Neural crest cell (in vitro differentiated cells): ENCODE results near the gene MS4A18. TPM values are rescaled to one million over a fixed set of nuclear protein-coding genes. Genes with fewer than 3 reads are reported as not detected.
A peak's percentile ranks its signal among the peaks of the same experiment; 100 is the strongest.

ENCODE experiments used
- DNase-seq: peaks from one replicate; pipeline ENCODE4 v3.0.0; 2021; ENCODE audit warnings: low read depth, mixed read lengths, low spot score
- H3K27ac Mint-ChIP-seq: one replicate; pipeline ENCODE4 v1.8.0; 2021; ENCODE audit warnings: mild to moderate bottlenecking, mixed read lengths; ENCODE audit not compliant: unreplicated experiment
- H3K27me3 Mint-ChIP-seq: 2 replicates; pipeline ENCODE4 v1.8.0; 2021; ENCODE audit warnings: low read depth, mild to moderate bottlenecking, mixed read lengths
- H3K36me3 Mint-ChIP-seq: 2 replicates; pipeline ENCODE4 v1.8.0; 2021; ENCODE audit warnings: low read depth, mild to moderate bottlenecking, mixed read lengths
- H3K4me1 Mint-ChIP-seq: 2 replicates; pipeline ENCODE4 v1.8.0; 2021; ENCODE audit warnings: mixed read lengths
- H3K4me3 Mint-ChIP-seq: one replicate; pipeline ENCODE4 v1.8.0; 2021; ENCODE audit warnings: mild to moderate bottlenecking, mixed read lengths
- H3K9me3 Mint-ChIP-seq: 2 replicates; pipeline ENCODE4 v1.8.0; 2021; ENCODE audit warnings: mixed read lengths
- CTCF ChIP-seq: fragments of 200-600 bp; sonication (generic); conservative IDR thresholded peaks from 2 replicates; pipeline ENCODE4 v1.5.0; 2021; ENCODE audit warnings: antibody characterized with exemption, mild to moderate bottlenecking
- total RNA-seq: library from RNA; stranded (reverse); gene quantifications from 2 replicates; pipeline ENCODE4 v1.2.1, GENCODE V29; 2021

MS4A18 gene
- total RNA-seq, 1 donor from 2014 or later, result not detected

GRCh38 chr11:60781981-60782316, 57.4 kb downstream of the MS4A18 start:
- no peaks in the 10 kb centered on the region for H3K9me3 Mint-ChIP-seq
- H3K36me3 Mint-ChIP-seq, result no peaks in the 10 kb centered on the region
- no peak for DNase-seq
- no peak overlapping the region for H3K27ac Mint-ChIP-seq
- TF ChIP-seq CTCF, result no peak
- H3K4me1 Mint-ChIP-seq, result no peaks in the 10 kb centered on the region
- H3K4me3 Mint-ChIP-seq, result no peak overlapping the region
- no peaks in the 10 kb centered on the region for H3K27me3 Mint-ChIP-seq

- TF ChIP-seq CTCF, result no peak
- no peaks in the 10 kb centered on the region for H3K9me3 Mint-ChIP-seq
- DNase-seq, result no peak
- no peaks in the 10 kb centered on the region for H3K36me3 Mint-ChIP-seq
- no peak overlapping the region for H3K4me3 Mint-ChIP-seq
- H3K27me3 Mint-ChIP-seq, result no peaks in the 10 kb centered on the region
- no peak overlapping the region for H3K27ac Mint-ChIP-seq
- H3K4me1 Mint-ChIP-seq, result no peaks in the 10 kb centered on the region
Measured at GRCh38 chr11:60782393-60783140, 58.0 kb downstream of the MS4A18 start.

GRCh38 chr11:60783141-60783484, 58.6 kb downstream of the MS4A18 start:
- H3K4me3 Mint-ChIP-seq, result no peak overlapping the region
- TF ChIP-seq CTCF, result no peak

GRCh38 chr11:60783911-60784310, 59.4 kb downstream of the MS4A18 start:
- Mint-ChIP-seq H3K27ac (no peak overlapping the region), H3K27me3 (no peaks in the 10 kb centered on the region), H3K36me3 (no peaks in the 10 kb centered on the region), H3K4me1 (no peaks in the 10 kb centered on the region), H3K9me3 (no peaks in the 10 kb centered on the region), H3K4me3 (no peak overlapping the region)
- DNase-seq, result no peak
- TF ChIP-seq CTCF, result no peak

More at GRCh38 chr11:60783141-60783484, 58.6 kb downstream of the MS4A18 start:
- no peaks in the 10 kb centered on the region for H3K9me3 Mint-ChIP-seq
- H3K4me1 Mint-ChIP-seq, result no peaks in the 10 kb centered on the region
- DNase-seq, result no peak
- H3K27ac Mint-ChIP-seq, result no peak overlapping the region
- no peaks in the 10 kb centered on the region for H3K27me3 Mint-ChIP-seq
- no peaks in the 10 kb centered on the region for H3K36me3 Mint-ChIP-seq

- Mint-ChIP-seq H3K36me3 (no peaks in the 10 kb centered on the region), H3K27me3 (no peaks in the 10 kb centered on the region), H3K4me3 (no peak within 1 kb of the TSS), H3K4me1 (no peaks in the 10 kb centered on the region), H3K27ac (peak within 1 kb of the TSS; percentile 40), H3K9me3 (no peaks in the 10 kb centered on the region)
- no peak for DNase-seq
- TF ChIP-seq CTCF, result no peak
Measured at GRCh38 chr11:60785136-60785535, 60.6 kb downstream of the MS4A18 start, which contains the start of gene MS4A10. TSS of gene MS4A10 (plus strand) at chr11:60785333. CDS start at chr11:60790336, 5,003 bp downstream.
